ENCODE data around the gene TMEM108.

DNA sequence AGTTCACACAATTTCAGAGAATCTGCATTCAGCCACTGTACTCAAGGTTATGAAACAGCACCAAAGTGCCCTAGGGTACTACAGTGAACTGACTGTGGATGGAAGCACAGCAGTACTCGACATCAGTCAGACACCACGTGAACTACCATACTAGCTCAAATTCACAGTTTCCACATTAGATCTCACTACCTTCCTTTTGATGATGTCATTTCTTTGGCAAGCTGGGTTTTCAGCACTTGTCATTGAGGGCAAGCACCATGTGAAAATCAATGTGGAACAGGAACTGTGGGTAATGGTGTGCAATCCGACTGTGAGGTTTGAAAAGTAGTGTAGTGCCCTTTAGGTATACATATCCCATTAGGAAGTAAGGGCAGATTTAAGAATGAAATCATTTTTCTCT is 251.1 kb downstream of the TMEM108 start:
- TF ChIP-seq, protein P1, sequence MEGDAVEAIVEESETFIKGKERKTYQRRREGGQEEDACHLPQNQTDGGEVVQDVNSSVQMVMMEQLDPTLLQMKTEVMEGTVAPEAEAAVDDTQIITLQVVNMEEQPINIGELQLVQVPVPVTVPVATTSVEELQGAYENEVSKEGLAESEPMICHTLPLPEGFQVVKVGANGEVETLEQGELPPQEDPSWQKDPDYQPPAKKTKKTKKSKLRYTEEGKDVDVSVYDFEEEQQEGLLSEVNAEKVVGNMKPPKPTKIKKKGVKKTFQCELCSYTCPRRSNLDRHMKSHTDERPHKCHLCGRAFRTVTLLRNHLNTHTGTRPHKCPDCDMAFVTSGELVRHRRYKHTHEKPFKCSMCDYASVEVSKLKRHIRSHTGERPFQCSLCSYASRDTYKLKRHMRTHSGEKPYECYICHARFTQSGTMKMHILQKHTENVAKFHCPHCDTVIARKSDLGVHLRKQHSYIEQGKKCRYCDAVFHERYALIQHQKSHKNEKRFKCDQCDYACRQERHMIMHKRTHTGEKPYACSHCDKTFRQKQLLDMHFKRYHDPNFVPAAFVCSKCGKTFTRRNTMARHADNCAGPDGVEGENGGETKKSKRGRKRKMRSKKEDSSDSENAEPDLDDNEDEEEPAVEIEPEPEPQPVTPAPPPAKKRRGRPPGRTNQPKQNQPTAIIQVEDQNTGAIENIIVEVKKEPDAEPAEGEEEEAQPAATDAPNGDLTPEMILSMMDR (IDR thresholded peaks at IDR 0.05), result no peak
- TF ChIP-seq POLR2A (IDR thresholded peaks at IDR 0.05), result no peak
